CD8-positive, alpha-beta memory T cell (primary cell): ENCODE measurements around the gene MMP20. TPM values are rescaled to one million over a fixed set of nuclear protein-coding genes. Genes with fewer than 3 reads are reported as not detected.

ENCODE experiments used
- CTCF ChIA-PET: fragments of 350-600 bp; sonication (Branson Sonifier 250); formaldehyde crosslinking; loops from one replicate; lab custom pipeline; 2021; ENCODE audit warnings: antibody characterized with exemption; lab: Charles Lee
- POLR2A ChIA-PET: fragments of 350-600 bp; sonication (Branson Sonifier 250); formaldehyde crosslinking; loops from one replicate; lab custom pipeline; 2021; ENCODE audit warnings: antibody characterized with exemption; lab: Charles Lee
- DNase-seq, 5 donors: peaks; one replicate each; pipeline versions ENCODE4 v3.0.0 to v3.0.0-alpha.2; 2020 to 2022; ENCODE audit warnings: mixed read lengths in 1 of 5
- H3K27ac ChIP-seq: one replicate; pipeline ENCODE4 v1.7.0; 2013; ENCODE audit warnings: low read depth, mild to moderate bottlenecking, low read length, moderate library complexity
- H3K27me3 ChIP-seq: 2 replicates; pipeline ENCODE4 v1.7.0; 2013; ENCODE audit warnings: low read length, mild to moderate bottlenecking; ENCODE audit not compliant: insufficient read depth, poor library complexity, severe bottlenecking
- H3K36me3 ChIP-seq: 2 replicates; pipeline ENCODE4 v1.7.0; 2013; ENCODE audit warnings: mild to moderate bottlenecking, low read length, moderate library complexity; ENCODE audit not compliant: insufficient read depth
- H3K4me1 ChIP-seq: 2 replicates; pipeline ENCODE4 v1.7.0; 2013; ENCODE audit warnings: mild to moderate bottlenecking, low read length, moderate library complexity; ENCODE audit not compliant: insufficient read depth
- H3K4me3 ChIP-seq: 2 replicates; pipeline ENCODE4 v1.7.0; 2013; ENCODE audit warnings: mild to moderate bottlenecking, low read length
- H3K9me3 ChIP-seq: 2 replicates; pipeline ENCODE4 v1.7.0; 2013; ENCODE audit warnings: mild to moderate bottlenecking, low read length
- H3K27ac Mint-ChIP-seq, 8 donors: one replicate each; pipeline ENCODE4 v1.8.0; 2020 to 2021; ENCODE audit warnings: mixed read lengths in 8 of 8, mild to moderate bottlenecking in 6 of 8, inconsistent platforms in 3 of 8, moderate library complexity in 3 of 8
- H3K27me3 Mint-ChIP-seq, 2 donors: one replicate each; pipeline ENCODE4 v1.8.0; 2020 to 2021; ENCODE audit warnings: mixed read lengths in 2 of 2, mild to moderate bottlenecking in 1 of 2, moderate library complexity in 1 of 2
- H3K36me3 Mint-ChIP-seq, 3 donors: one replicate each; pipeline ENCODE4 v1.8.0; 2020 to 2021; ENCODE audit warnings: mixed read lengths in 3 of 3, inconsistent platforms in 1 of 3, mild to moderate bottlenecking in 1 of 3
- H3K4me1 Mint-ChIP-seq, 3 donors: one replicate each; pipeline ENCODE4 v1.8.0; 2020 to 2021; ENCODE audit warnings: mixed read lengths in 3 of 3, inconsistent platforms in 1 of 3, mild to moderate bottlenecking in 1 of 3
- H3K4me3 Mint-ChIP-seq, 7 donors: one replicate each; pipeline ENCODE4 v1.8.0; 2020 to 2021; ENCODE audit warnings: mixed read lengths in 7 of 7, mild to moderate bottlenecking in 6 of 7, moderate library complexity in 4 of 7, inconsistent platforms in 2 of 7
- H3K9me3 Mint-ChIP-seq, 5 donors: one replicate each; pipeline ENCODE4 v1.8.0; 2020 to 2022; ENCODE audit warnings: mixed read lengths in 5 of 5, mild to moderate bottlenecking in 3 of 5, moderate library complexity in 2 of 5, inconsistent platforms in 1 of 5
- polyA plus RNA-seq: library from polyadenylated mRNA; unstranded; fragments of 300-500 nt; fragmentation: Illumina TruSeq; gene quantifications from one replicate; pipeline ENCODE4 v1.2.3, GENCODE V29; 2021
- total RNA-seq, 2 experiments: library from RNA; stranded (reverse); gene quantifications; one replicate each; pipeline ENCODE4 v1.2.3, GENCODE V29; 2021

The MMP20 gene
- total and polyA plus RNA-seq, 3 experiments from 2014 or later, result not detected

- DNase-seq, result no peak
- H3K4me3 ChIP-seq, result no peak overlapping the region
- H3K4me3 Mint-ChIP-seq, result no peak overlapping the region
- ChIA-PET POLR2A (no interaction called here), CTCF (interaction anchor here (1.6 kb wide), 1 partner anchor 12 kb away, joined by 3 read pairs; no protein-coding TSS in a partner anchor)
- no peaks in the 10 kb centered on the region for H3K27me3 ChIP-seq
- peaks cover 0 to 7% of the 10 kb centered on the region in 2 donors for H3K27me3 Mint-ChIP-seq
- no peaks in the 10 kb centered on the region for H3K36me3 ChIP-seq
- H3K27ac ChIP-seq, result no peak overlapping the region
- H3K4me1 Mint-ChIP-seq, result peaks cover 4 to 7% (median 6%) of the 10 kb centered on the region in 3 donors
- peaks cover 0 to 3% (median 0%) of the 10 kb centered on the region in 3 donors for H3K36me3 Mint-ChIP-seq
- H3K9me3 Mint-ChIP-seq, result no peaks in the 10 kb centered on the region
- no peaks in the 10 kb centered on the region for H3K4me1 ChIP-seq
- no peak overlapping the region for H3K27ac Mint-ChIP-seq
- no peaks in the 10 kb centered on the region for H3K9me3 ChIP-seq
Measured at GRCh38 chr11:102551169-102551781, 73.9 kb downstream of the MMP20 start.

GRCh38 chr11:102546923-102547471, 78.1 kb downstream of the MMP20 start:
- Histone ChIP-seq H3K4me1 (no peaks in the 10 kb centered on the region), H3K27ac (no peak overlapping the region), H3K36me3 (no peaks in the 10 kb centered on the region), H3K4me3 (no peak overlapping the region), H3K27me3 (no peaks in the 10 kb centered on the region), H3K9me3 (no peaks in the 10 kb centered on the region)
- Mint-ChIP-seq H3K4me1 (peaks cover 4 to 13% (median 6%) of the 10 kb centered on the region in 3 donors), H3K4me3 (no peak overlapping the region), H3K27ac (peak overlapping the region in 1 of 8 donors; percentile 20), H3K9me3 (no peaks in the 10 kb centered on the region), H3K36me3 (peaks cover 0 to 2% (median 0%) of the 10 kb centered on the region in 3 donors), H3K27me3 (peaks cover 0 to 7% of the 10 kb centered on the region in 2 donors)
- peak in 1 of 5 donors; percentile 6 for DNase-seq
- POLR2A ChIA-PET, result no interaction called here
- CTCF ChIA-PET, result no interaction called here

- H3K4me3 Mint-ChIP-seq, result no peak overlapping the region
- Histone ChIP-seq H3K27ac (no peak overlapping the region), H3K9me3 (no peaks in the 10 kb centered on the region), H3K4me1 (no peaks in the 10 kb centered on the region), H3K36me3 (no peaks in the 10 kb centered on the region), H3K4me3 (no peak overlapping the region), H3K27me3 (no peaks in the 10 kb centered on the region)
- H3K9me3 Mint-ChIP-seq, result no peaks in the 10 kb centered on the region
- H3K27ac Mint-ChIP-seq, result peak overlapping the region in 1 of 8 donors; percentile 0
- POLR2A ChIA-PET, result no interaction called here
- no peak for DNase-seq
- H3K4me1 Mint-ChIP-seq, result peaks cover 4 to 13% (median 6%) of the 10 kb centered on the region in 3 donors
- CTCF ChIA-PET, result no interaction called here
- H3K27me3 Mint-ChIP-seq, result peaks cover 0 to 3% of the 10 kb centered on the region in 2 donors
- peaks cover 0 to 2% (median 0%) of the 10 kb centered on the region in 3 donors for H3K36me3 Mint-ChIP-seq
Measured at GRCh38 chr11:102546427-102546826, 78.7 kb downstream of the MMP20 start.

- ChIA-PET CTCF (no interaction called here), POLR2A (no interaction called here)
- Histone ChIP-seq H3K27me3 (no peaks in the 10 kb centered on the region), H3K27ac (no peak overlapping the region), H3K4me3 (no peak overlapping the region), H3K9me3 (no peaks in the 10 kb centered on the region), H3K4me1 (no peaks in the 10 kb centered on the region), H3K36me3 (no peaks in the 10 kb centered on the region)
- Mint-ChIP-seq H3K9me3 (no peaks in the 10 kb centered on the region), H3K27me3 (peaks cover 0 to 2% of the 10 kb centered on the region in 2 donors), H3K4me1 (peaks cover 4 to 13% (median 6%) of the 10 kb centered on the region in 3 donors), H3K36me3 (peaks cover 0 to 2% (median 0%) of the 10 kb centered on the region in 3 donors), H3K27ac (peak overlapping the region in 2 of 8 donors; percentile 7 to 64), H3K4me3 (no peak overlapping the region)
- DNase-seq, result no peak
Measured at GRCh38 chr11:102545701-102546100, 79.4 kb downstream of the MMP20 start.

- no peak for DNase-seq
- POLR2A ChIA-PET, result no interaction called here
- Mint-ChIP-seq H3K36me3 (peaks cover 0 to 2% (median 0%) of the 10 kb centered on the region in 3 donors), H3K4me3 (no peak overlapping the region), H3K27ac (no peak overlapping the region), H3K4me1 (peaks cover 4 to 13% (median 6%) of the 10 kb centered on the region in 3 donors), H3K9me3 (no peaks in the 10 kb centered on the region), H3K27me3 (peaks cover 0 to 1% of the 10 kb centered on the region in 2 donors)
- CTCF ChIA-PET, result no interaction called here
- Histone ChIP-seq H3K36me3 (no peaks in the 10 kb centered on the region), H3K27ac (no peak overlapping the region), H3K4me3 (no peak overlapping the region), H3K9me3 (no peaks in the 10 kb centered on the region), H3K4me1 (no peaks in the 10 kb centered on the region), H3K27me3 (no peaks in the 10 kb centered on the region)
Measured at GRCh38 chr11:102544594-102544993, 80.5 kb downstream of the MMP20 start.

- Mint-ChIP-seq H3K9me3 (no peaks in the 10 kb centered on the region), H3K27ac (no peak overlapping the region), H3K27me3 (peaks cover 3 to 8% of the 10 kb centered on the region in 2 donors), H3K36me3 (peaks cover 0 to 3% (median 0%) of the 10 kb centered on the region in 3 donors), H3K4me3 (no peak overlapping the region), H3K4me1 (no peaks in the 10 kb centered on the region)
- Histone ChIP-seq H3K4me3 (no peak overlapping the region), H3K9me3 (no peaks in the 10 kb centered on the region), H3K36me3 (no peaks in the 10 kb centered on the region), H3K27me3 (peaks cover 3% of the 10 kb centered on the region), H3K4me1 (no peaks in the 10 kb centered on the region), H3K27ac (no peak overlapping the region)
- POLR2A ChIA-PET, result no interaction called here
- DNase-seq, result no peak
- CTCF ChIA-PET, result no interaction called here
Measured at GRCh38 chr11:102539567-102539966, 85.6 kb downstream of the MMP20 start.

- H3K27ac ChIP-seq, result no peak overlapping the region
- CTCF ChIA-PET, result no interaction called here
Measured at GRCh38 chr11:102538932-102539331, 86.2 kb downstream of the MMP20 start.

GRCh38 chr11:102534261-102534872, 90.8 kb downstream of the MMP20 start:
- Histone ChIP-seq H3K27me3 (peaks cover 3% of the 10 kb centered on the region), H3K9me3 (no peaks in the 10 kb centered on the region), H3K36me3 (no peaks in the 10 kb centered on the region), H3K4me1 (no peaks in the 10 kb centered on the region), H3K4me3 (no peak overlapping the region), H3K27ac (no peak overlapping the region)
- Mint-ChIP-seq H3K4me3 (no peak overlapping the region), H3K9me3 (no peaks in the 10 kb centered on the region), H3K27ac (peak overlapping the region in 1 of 8 donors; percentile 0), H3K4me1 (no peaks in the 10 kb centered on the region), H3K27me3 (peaks cover 4 to 13% of the 10 kb centered on the region in 2 donors), H3K36me3 (peaks cover 0 to 4% (median 0%) of the 10 kb centered on the region in 3 donors)
- ChIA-PET CTCF (interaction anchor here (0.5 kb wide), 1 partner anchor 215 kb away, joined by 4 read pairs; no protein-coding TSS in a partner anchor), POLR2A (no interaction called here)
- no peak for DNase-seq

More at GRCh38 chr11:102538932-102539331, 86.2 kb downstream of the MMP20 start:
- DNase-seq, result no peak
- Mint-ChIP-seq H3K4me3 (peak overlapping the region in 1 of 7 donors; percentile 14), H3K36me3 (peaks cover 0 to 3% (median 0%) of the 10 kb centered on the region in 3 donors), H3K27me3 (peaks cover 3 to 8% of the 10 kb centered on the region in 2 donors), H3K4me1 (no peaks in the 10 kb centered on the region), H3K27ac (no peak overlapping the region), H3K9me3 (no peaks in the 10 kb centered on the region)
- no peaks in the 10 kb centered on the region for H3K36me3 ChIP-seq
- POLR2A ChIA-PET, result no interaction called here
- H3K9me3 ChIP-seq, result no peaks in the 10 kb centered on the region
- peaks cover 3% of the 10 kb centered on the region for H3K27me3 ChIP-seq
- no peaks in the 10 kb centered on the region for H3K4me1 ChIP-seq
- H3K4me3 ChIP-seq, result no peak overlapping the region
